ENCODE measurements around the gene DROSHA. TPM values are rescaled to one million over a fixed set of nuclear protein-coding genes. Genes with fewer than 3 reads are reported as not detected.

Gene DROSHA
- total RNA-seq, 1 experiment from 2014 or later, result 106 TPM

DNA sequence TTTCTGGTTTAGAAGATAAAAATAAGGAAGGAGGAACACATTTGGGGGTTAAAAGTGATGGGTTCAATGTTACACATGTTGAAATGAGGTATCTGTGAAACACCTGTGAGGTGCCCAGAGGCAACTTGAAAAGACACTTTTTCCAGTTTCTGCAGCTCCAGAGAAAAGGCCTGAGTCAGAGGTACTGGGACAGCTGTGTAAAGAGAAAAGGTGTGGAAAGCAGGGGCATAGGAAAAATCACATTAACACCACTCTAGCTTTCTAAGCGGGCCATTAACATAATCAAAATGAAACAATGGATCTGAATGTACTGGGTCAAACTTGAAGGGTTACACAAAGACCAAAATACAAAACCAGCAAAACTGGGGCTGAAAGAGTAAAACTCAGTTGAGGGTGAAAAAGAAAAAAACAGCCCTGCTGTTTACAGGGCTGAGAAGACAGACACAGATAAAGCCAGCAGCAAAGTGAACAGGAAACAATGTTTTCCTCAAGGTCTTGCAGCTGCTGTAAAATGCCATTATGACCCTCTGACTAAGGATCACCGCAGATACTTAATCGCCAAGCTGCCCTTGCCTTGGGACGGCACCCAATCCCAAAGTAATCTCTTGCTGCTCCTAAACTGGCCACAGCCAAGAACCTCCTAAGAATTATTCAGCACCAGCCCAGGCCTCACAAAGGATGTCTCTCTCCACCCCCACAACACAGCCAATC lies 104.7 kb downstream of the DROSHA start:
- Mint-ChIP-seq H3K4me3 (no peak overlapping the region; a peak in 1 of 5 replicates), H3K27me3 (ENCODE audit: low read depth) (no peaks in the 10 kb centered on the region), H3K36me3 (ENCODE audit: insufficient read depth in 1 of 3, low read depth in 3 of 3) (peaks cover 5 to 42% (median 19%) of the 10 kb centered on the region in 3 experiments; a peak in 6 of 7 replicates), H3K9me3 (no peaks in the 10 kb centered on the region), H3K27ac (peak overlapping the region; percentile 35 to 96 (median 56)), H3K4me1 (peaks cover 20 to 23% of the 10 kb centered on the region in 2 experiments)
- Histone ChIP-seq H3K56ac (ENCODE audit: insufficient read length, low read depth, low read length) (no peak overlapping the region), H3K23ac (ENCODE audit: insufficient read length, low read depth, low read length) (peak overlapping the region; percentile 86), H2AK5ac (ENCODE audit: insufficient read length, low read length) (no peak overlapping the region), H2BK12ac (ENCODE audit: insufficient read length, low read depth, low read length) (no peak overlapping the region), H3K4me1 (ENCODE audit: insufficient read depth, low read length) (peaks cover 10% of the 10 kb centered on the region; the same call in 1 of the 2 replicates), H3K27ac (ENCODE audit: insufficient read length, low read depth, low read length) (peak overlapping the region; percentile 86), H4K20me1 (ENCODE audit: control insufficient read depth, insufficient read depth, insufficient read length) (no peaks in the 10 kb centered on the region), H3T11ph (ENCODE audit: low read length) (no peak overlapping the region), H3K27me3 (ENCODE audit: insufficient read depth, low read length) (no peaks in the 10 kb centered on the region), H3K4me2 (ENCODE audit: insufficient read depth, insufficient read length, low read length) (no peak overlapping the region), H2BK120ac (ENCODE audit: low read depth, low read length, poor library complexity, severe bottlenecking) (no peak overlapping the region), H4K5ac (ENCODE audit: insufficient read length, low read depth, low read length) (no peak overlapping the region), H3K9me3 (ENCODE audit: control insufficient read depth, low read depth, low read length) (no peaks in the 10 kb centered on the region), H4K91ac (ENCODE audit: insufficient read length, low read depth, low read length) (no peak overlapping the region), H2BK5ac (ENCODE audit: insufficient read length, low read length) (no peak overlapping the region), H2BK20ac (ENCODE audit: low read depth, low read length, poor library complexity, severe bottlenecking) (no peak overlapping the region), H3K79me2 (ENCODE audit: insufficient read depth, low read length) (no peaks in the 10 kb centered on the region), H3K4ac (ENCODE audit: low read depth, low read length) (no peak overlapping the region), H3K9ac (ENCODE audit: extremely low read depth, insufficient read length, low read length) (no peak overlapping the region), H3K18ac (ENCODE audit: insufficient read length, low read depth, low read length) (no peak overlapping the region), H2AFZ (ENCODE audit: low read length) (no peak overlapping the region), H3K23me2 (ENCODE audit: insufficient read length, low read depth, low read length, poor library complexity, severe bottlenecking) (no peaks in the 10 kb centered on the region), H4K8ac (replicated peaks; ENCODE audit: insufficient read length, low read depth, low read length) (no peak overlapping the region), H2BK15ac (ENCODE audit: low read depth, low read length) (0 out of 2 replicates have a peak overlapping the region, but pooled peaks have one; percentile 65), H3K14ac (ENCODE audit: insufficient read depth, low read length) (no peak overlapping the region), H3K79me1 (ENCODE audit: insufficient read depth, low read depth, low read length, poor library complexity, severe bottlenecking) (no peaks in the 10 kb centered on the region)
- DNase-seq, result no peak
- no CpG with 5 or more reads among the region's 4 CpGs for WGBS (ENCODE audit: extremely low coverage, insufficient read length, low lambda C conversion rate)
- TF ChIP-seq, protein P1, sequence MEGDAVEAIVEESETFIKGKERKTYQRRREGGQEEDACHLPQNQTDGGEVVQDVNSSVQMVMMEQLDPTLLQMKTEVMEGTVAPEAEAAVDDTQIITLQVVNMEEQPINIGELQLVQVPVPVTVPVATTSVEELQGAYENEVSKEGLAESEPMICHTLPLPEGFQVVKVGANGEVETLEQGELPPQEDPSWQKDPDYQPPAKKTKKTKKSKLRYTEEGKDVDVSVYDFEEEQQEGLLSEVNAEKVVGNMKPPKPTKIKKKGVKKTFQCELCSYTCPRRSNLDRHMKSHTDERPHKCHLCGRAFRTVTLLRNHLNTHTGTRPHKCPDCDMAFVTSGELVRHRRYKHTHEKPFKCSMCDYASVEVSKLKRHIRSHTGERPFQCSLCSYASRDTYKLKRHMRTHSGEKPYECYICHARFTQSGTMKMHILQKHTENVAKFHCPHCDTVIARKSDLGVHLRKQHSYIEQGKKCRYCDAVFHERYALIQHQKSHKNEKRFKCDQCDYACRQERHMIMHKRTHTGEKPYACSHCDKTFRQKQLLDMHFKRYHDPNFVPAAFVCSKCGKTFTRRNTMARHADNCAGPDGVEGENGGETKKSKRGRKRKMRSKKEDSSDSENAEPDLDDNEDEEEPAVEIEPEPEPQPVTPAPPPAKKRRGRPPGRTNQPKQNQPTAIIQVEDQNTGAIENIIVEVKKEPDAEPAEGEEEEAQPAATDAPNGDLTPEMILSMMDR (conservative IDR thresholded peaks at IDR 0.05), result no peak

All from H9 (cell line).